Stomach smooth muscle (tissue), 2 donors: ENCODE data around the gene UXS1.
"Not testable (repeated sequence)": the region's sequence is repeated elsewhere in the genome, so short reads cannot be mapped to it uniquely, and the experiment has no call there.

Experiments
- H3K27ac ChIP-seq: one replicate; pipeline ENCODE4 v1.7.0; 2013; ENCODE audit warnings: mild to moderate bottlenecking, low read length, inconsistent platforms
- H3K27me3 ChIP-seq, 2 donors: one replicate each; pipeline ENCODE4 v1.7.0; 2013; ENCODE audit warnings: low read length in 2 of 2; ENCODE audit not compliant: insufficient read depth in 2 of 2, control insufficient read depth in 1 of 2
- H3K36me3 ChIP-seq, 2 donors: one replicate each; pipeline ENCODE4 v1.7.0; 2013; ENCODE audit warnings: low read length in 2 of 2; ENCODE audit not compliant: control insufficient read depth in 2 of 2, insufficient read depth in 2 of 2
- H3K4me1 ChIP-seq: one replicate; pipeline ENCODE4 v1.7.0; 2013; ENCODE audit warnings: low read length; ENCODE audit not compliant: control insufficient read depth, insufficient read depth
- H3K4me3 ChIP-seq, 2 donors: one replicate each; pipeline ENCODE4 v1.7.0; 2013; ENCODE audit warnings: low read length in 2 of 2
- H3K9ac ChIP-seq, 2 donors: one replicate each; pipeline ENCODE4 v1.7.0; 2013; ENCODE audit warnings: low read length in 2 of 2, mild to moderate bottlenecking in 1 of 2
- H3K9me3 ChIP-seq, 2 donors: one replicate each; pipeline ENCODE4 v1.7.0; 2013; ENCODE audit warnings: low read length in 2 of 2; ENCODE audit not compliant: control insufficient read depth in 2 of 2
- donor health status: healthy.
- donor health status: Pancreatic carcinoma.

The UXS1 gene

GRCh38 chr2:106193977-106194778, at the start of gene UXS1:
Gene UXS1 (minus strand): TSS chr2:106194301. CDS start chr2:106194241, 60 bp downstream.
- H3K36me3 ChIP-seq, result no peaks in the 10 kb centered on the region
- peak within 1 kb of the TSS; percentile 80 to 90 for H3K9ac ChIP-seq
- no peaks in the 10 kb centered on the region for H3K9me3 ChIP-seq
- H3K4me1 ChIP-seq, result peaks cover 27% of the 10 kb centered on the region
- no peaks in the 10 kb centered on the region for H3K27me3 ChIP-seq
- peak within 1 kb of the TSS; percentile 86 for H3K27ac ChIP-seq
- peak within 1 kb of the TSS; percentile 89 to 93 for H3K4me3 ChIP-seq

GRCh38 chr2:106239491-106239890, 45.4 kb upstream of the UXS1 start:
- not testable (repeated sequence) for H3K4me1 ChIP-seq, H3K36me3 ChIP-seq

GRCh38 chr2:106235392-106235791, 41.3 kb upstream of the UXS1 start:
- not testable (repeated sequence) for H3K9me3 ChIP-seq

More at GRCh38 chr2:106239491-106239890, 45.4 kb upstream of the UXS1 start:
- H3K27ac ChIP-seq, H3K9me3 ChIP-seq, H3K27me3 ChIP-seq, H3K9ac ChIP-seq, H3K4me3 ChIP-seq: not testable (repeated sequence)

GRCh38 chr2:106233350-106233706, 39.2 kb upstream of the UXS1 start:
- H3K36me3 ChIP-seq, result no peaks in the 10 kb centered on the region
- no peak overlapping the region for H3K4me3 ChIP-seq
- no peak overlapping the region for H3K27ac ChIP-seq
- H3K9me3 ChIP-seq, result peaks cover 0 to 2% of the 10 kb centered on the region in 2 donors
- no peaks in the 10 kb centered on the region for H3K4me1 ChIP-seq
- H3K9ac ChIP-seq, result no peak overlapping the region
- H3K27me3 ChIP-seq, result no peaks in the 10 kb centered on the region

More at GRCh38 chr2:106235392-106235791, 41.3 kb upstream of the UXS1 start:
- H3K27ac ChIP-seq, H3K4me3 ChIP-seq, H3K27me3 ChIP-seq, H3K9ac ChIP-seq, H3K36me3 ChIP-seq, H3K4me1 ChIP-seq: not testable (repeated sequence)

GRCh38 chr2:106232638-106233349, 38.7 kb upstream of the UXS1 start:
- Histone ChIP-seq H3K4me1 (no peaks in the 10 kb centered on the region), H3K9me3 (peaks cover 0 to 2% of the 10 kb centered on the region in 2 donors), H3K4me3 (no peak overlapping the region), H3K27me3 (no peaks in the 10 kb centered on the region), H3K9ac (no peak overlapping the region), H3K36me3 (no peaks in the 10 kb centered on the region), H3K27ac (no peak overlapping the region)

- Histone ChIP-seq H3K9ac (no peak overlapping the region), H3K9me3 (no peaks in the 10 kb centered on the region), H3K36me3 (no peaks in the 10 kb centered on the region), H3K27me3 (no peaks in the 10 kb centered on the region), H3K4me3 (no peak overlapping the region), H3K4me1 (no peaks in the 10 kb centered on the region), H3K27ac (no peak overlapping the region)
Measured at GRCh38 chr2:106223347-106223746, 29.2 kb upstream of the UXS1 start.

- H3K4me3 ChIP-seq, H3K27me3 ChIP-seq, H3K27ac ChIP-seq, H3K36me3 ChIP-seq, H3K9me3 ChIP-seq, H3K4me1 ChIP-seq, H3K9ac ChIP-seq: not testable (repeated sequence)
Measured at GRCh38 chr2:106222057-106222456, 28.0 kb upstream of the UXS1 start.

- H3K27ac ChIP-seq, result no peak overlapping the region
- no peak overlapping the region for H3K4me3 ChIP-seq
- no peaks in the 10 kb centered on the region for H3K4me1 ChIP-seq
- no peak overlapping the region for H3K9ac ChIP-seq
- H3K36me3 ChIP-seq, result no peaks in the 10 kb centered on the region
- no peaks in the 10 kb centered on the region for H3K9me3 ChIP-seq
- H3K27me3 ChIP-seq, result no peaks in the 10 kb centered on the region
Measured at GRCh38 chr2:106219813-106220212, 25.7 kb upstream of the UXS1 start.

GRCh38 chr2:106219157-106219556, 25.1 kb upstream of the UXS1 start:
- H3K9me3 ChIP-seq, result not testable (repeated sequence)

GRCh38 chr2:106208874-106209273, 14.8 kb upstream of the UXS1 start:
- Histone ChIP-seq H3K9me3 (no peaks in the 10 kb centered on the region), H3K4me1 (no peaks in the 10 kb centered on the region), H3K9ac (no peak overlapping the region), H3K36me3 (no peaks in the 10 kb centered on the region), H3K27ac (no peak overlapping the region), H3K27me3 (no peaks in the 10 kb centered on the region), H3K4me3 (no peak overlapping the region)

More at GRCh38 chr2:106219157-106219556, 25.1 kb upstream of the UXS1 start:
- H3K36me3 ChIP-seq, H3K4me1 ChIP-seq, H3K27me3 ChIP-seq, H3K4me3 ChIP-seq, H3K9ac ChIP-seq, H3K27ac ChIP-seq: not testable (repeated sequence)

- H3K4me1 ChIP-seq, result no peaks in the 10 kb centered on the region
- no peaks in the 10 kb centered on the region for H3K9me3 ChIP-seq
- H3K9ac ChIP-seq, result no peak overlapping the region
- no peak overlapping the region for H3K27ac ChIP-seq
- no peaks in the 10 kb centered on the region for H3K36me3 ChIP-seq
- H3K27me3 ChIP-seq, result no peaks in the 10 kb centered on the region
- H3K4me3 ChIP-seq, result no peak overlapping the region
Measured at GRCh38 chr2:106208399-106208798, 14.3 kb upstream of the UXS1 start.
